DOHH2 (cell line): ENCODE measurements around the gene RAP1GAP.

ENCODE experiments used
- EZH2phosphoT487 ChIP-seq: fragments of 200-600 bp; sonication (generic); IDR thresholded peaks from 2 replicates; pipeline ENCODE4 v1.6.1; 2017; ENCODE audit warnings: borderline replicate concordance, mild to moderate bottlenecking, antibody characterized with exemption, low read length, moderate library complexity, mixed read lengths
- TF ChIP-seq, protein P1 (sequence below): fragments of 200-600 bp; sonication (generic); IDR thresholded peaks from one replicate; pipeline ENCODE4 v1.5.1; 2014; ENCODE audit warnings: antibody characterized with exemption, mild to moderate bottlenecking, low read depth, low read length; ENCODE audit not compliant: poor library complexity, severe bottlenecking

DNA sequence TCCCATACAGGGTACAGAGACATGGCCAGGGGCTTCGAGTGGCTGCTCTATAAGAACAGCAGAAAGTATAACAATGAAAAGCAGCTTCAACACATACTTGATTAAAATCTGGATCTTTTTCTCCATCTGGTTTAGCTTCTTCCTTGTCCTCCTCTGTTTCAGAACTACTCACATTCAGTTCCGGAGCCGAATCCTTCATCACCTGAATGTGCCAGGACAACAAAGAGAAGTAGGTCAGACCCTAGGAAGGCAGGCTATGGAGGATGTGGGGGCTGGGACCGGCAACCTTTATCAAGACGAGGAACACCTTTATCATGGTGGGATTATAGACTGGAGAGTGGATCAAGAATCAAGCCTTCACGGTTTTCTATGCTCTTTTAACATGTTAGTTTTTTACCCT is 32.2 kb upstream of the RAP1GAP start:
- TF ChIP-seq, protein P1, sequence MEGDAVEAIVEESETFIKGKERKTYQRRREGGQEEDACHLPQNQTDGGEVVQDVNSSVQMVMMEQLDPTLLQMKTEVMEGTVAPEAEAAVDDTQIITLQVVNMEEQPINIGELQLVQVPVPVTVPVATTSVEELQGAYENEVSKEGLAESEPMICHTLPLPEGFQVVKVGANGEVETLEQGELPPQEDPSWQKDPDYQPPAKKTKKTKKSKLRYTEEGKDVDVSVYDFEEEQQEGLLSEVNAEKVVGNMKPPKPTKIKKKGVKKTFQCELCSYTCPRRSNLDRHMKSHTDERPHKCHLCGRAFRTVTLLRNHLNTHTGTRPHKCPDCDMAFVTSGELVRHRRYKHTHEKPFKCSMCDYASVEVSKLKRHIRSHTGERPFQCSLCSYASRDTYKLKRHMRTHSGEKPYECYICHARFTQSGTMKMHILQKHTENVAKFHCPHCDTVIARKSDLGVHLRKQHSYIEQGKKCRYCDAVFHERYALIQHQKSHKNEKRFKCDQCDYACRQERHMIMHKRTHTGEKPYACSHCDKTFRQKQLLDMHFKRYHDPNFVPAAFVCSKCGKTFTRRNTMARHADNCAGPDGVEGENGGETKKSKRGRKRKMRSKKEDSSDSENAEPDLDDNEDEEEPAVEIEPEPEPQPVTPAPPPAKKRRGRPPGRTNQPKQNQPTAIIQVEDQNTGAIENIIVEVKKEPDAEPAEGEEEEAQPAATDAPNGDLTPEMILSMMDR, result no peak
- no peak for TF ChIP-seq EZH2phosphoT487
